ENCODE measurements around the gene PPARD. TPM values are rescaled to one million over a fixed set of nuclear protein-coding genes. Genes with fewer than 3 reads are reported as not detected.
A peak's percentile ranks its signal among the peaks of the same experiment; 100 is the strongest.

Gene PPARD
- total and polyA plus RNA-seq, 2 of the 13 experiments (the other 11 are each of a cell fraction or from before 2014, with no cell fraction given), result 6.1 to 13.3 TPM

DNA sequence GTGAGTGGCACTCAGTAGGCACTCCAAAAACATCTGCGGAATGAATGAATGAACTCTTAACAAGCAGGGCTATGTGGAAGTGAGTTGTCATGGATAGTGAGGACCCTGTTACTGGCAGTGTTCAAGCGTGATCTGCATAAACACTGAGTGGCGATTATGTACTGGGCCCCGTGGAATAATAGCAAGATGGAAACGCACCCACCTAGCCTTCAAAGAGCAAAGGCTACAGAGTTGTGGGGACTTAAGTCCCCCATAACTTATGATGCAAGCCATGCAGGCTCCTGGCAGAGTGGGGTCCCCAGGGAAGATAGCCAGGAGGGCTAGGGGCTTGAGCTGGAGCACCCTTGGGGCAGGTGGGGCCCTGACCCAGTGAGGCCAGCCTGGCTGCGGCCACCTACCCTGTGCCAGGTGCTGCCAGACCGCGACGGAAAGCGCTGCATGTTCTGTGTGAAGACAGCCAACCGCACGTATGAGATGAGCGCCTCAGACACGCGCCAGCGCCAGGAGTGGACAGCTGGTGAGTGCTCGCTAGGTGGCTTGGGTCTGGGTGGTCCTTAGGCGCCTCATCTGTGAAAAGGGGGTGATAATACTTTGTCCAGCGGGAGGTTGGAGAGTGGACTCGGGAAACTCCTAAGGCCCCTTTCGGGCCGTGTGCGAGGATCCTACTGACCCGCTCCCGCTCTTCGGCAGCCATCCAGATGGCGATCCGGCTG, 24.7 kb upstream of the PPARD start (continued):
- TF ChIP-seq ZNF34 (CRISPR knock-in tag; IDR thresholded peaks at IDR 0.05; ENCODE audit: borderline replicate concordance) (peak; percentile 78; the same call in 1 of the 2 replicates), NRL (CRISPR knock-in tag; IDR thresholded peaks at IDR 0.05; ENCODE audit: borderline replicate concordance) (peak; percentile 87; the same call in 1 of the 2 replicates), POLR2A (IDR thresholded peaks at IDR 0.05; ENCODE audit: insufficient read depth in 1 of 2, low read depth in 2 of 2, low read length in 2 of 2) (no peak), FOXO1 (CRISPR knock-in tag; IDR thresholded peaks at IDR 0.05) (no peak), HOXA7 (CRISPR knock-in tag; IDR thresholded peaks at IDR 0.05) (no peak), ZNF234 (CRISPR knock-in tag; conservative IDR thresholded peaks at IDR 0.05) (no peak), PAWR (CRISPR knock-in tag; IDR thresholded peaks at IDR 0.05; ENCODE audit: borderline replicate concordance) (peak; percentile 66; the same call in 1 of the 2 replicates), ELF3 (CRISPR knock-in tag; IDR thresholded peaks at IDR 0.05) (no peak), ZNF44 (CRISPR knock-in tag; IDR thresholded peaks at IDR 0.05) (no peak), GPN1 (CRISPR knock-in tag; IDR thresholded peaks at IDR 0.05; ENCODE audit: borderline replicate concordance) (no peak), SP140L (CRISPR knock-in tag; IDR thresholded peaks at IDR 0.05; ENCODE audit: borderline replicate concordance) (0 out of 2 replicates have a peak, but pooled peaks have one; percentile 25), ZNF549 (CRISPR knock-in tag; IDR thresholded peaks at IDR 0.05) (no peak), MTF1 (CRISPR knock-in tag; IDR thresholded peaks at IDR 0.05) (no peak), KMT2A (CRISPR knock-in tag; IDR thresholded peaks at IDR 0.05) (no peak), ZFP37 (CRISPR knock-in tag; IDR thresholded peaks at IDR 0.05; ENCODE audit: borderline replicate concordance) (no peak), ZNF530 (CRISPR knock-in tag; IDR thresholded peaks at IDR 0.05; ENCODE audit: low read depth) (no peak), MBNL3 (CRISPR knock-in tag; conservative IDR thresholded peaks at IDR 0.05) (no peak), ZNF878 (CRISPR knock-in tag; IDR thresholded peaks at IDR 0.05) (no peak), FOXA1 (IDR thresholded peaks at IDR 0.05) (no peak), FOXA1 (CRISPR knock-in tag; IDR thresholded peaks at IDR 0.05) (no peak), MAFF (IDR thresholded peaks at IDR 0.05; ENCODE audit: low read depth, low read length) (no peak), FOXM1 (CRISPR knock-in tag; IDR thresholded peaks at IDR 0.05) (no peak), WIZ (CRISPR knock-in tag; IDR thresholded peaks at IDR 0.05) (no peak), HNF4G (IDR thresholded peaks at IDR 0.05; ENCODE audit: borderline replicate concordance, low read depth, low read length) (no peak), HNF4G (CRISPR knock-in tag; IDR thresholded peaks at IDR 0.05; ENCODE audit: borderline replicate concordance, low read depth) (no peak), ZNF296 (CRISPR knock-in tag; conservative IDR thresholded peaks at IDR 0.05) (0 out of 2 replicates have a peak, but pooled peaks have one; percentile 65), CENPT (CRISPR knock-in tag; IDR thresholded peaks at IDR 0.05; ENCODE audit: low read depth) (peak; percentile 46; the same call in 1 of the 2 replicates)
- TF ChIP-seq, protein P1, sequence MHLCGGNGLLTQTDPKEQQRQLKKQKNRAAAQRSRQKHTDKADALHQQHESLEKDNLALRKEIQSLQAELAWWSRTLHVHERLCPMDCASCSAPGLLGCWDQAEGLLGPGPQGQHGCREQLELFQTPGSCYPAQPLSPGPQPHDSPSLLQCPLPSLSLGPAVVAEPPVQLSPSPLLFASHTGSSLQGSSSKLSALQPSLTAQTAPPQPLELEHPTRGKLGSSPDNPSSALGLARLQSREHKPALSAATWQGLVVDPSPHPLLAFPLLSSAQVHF (CRISPR knock-in tag; IDR thresholded peaks at IDR 0.05), result 0 out of 2 replicates have a peak, but pooled peaks have one; percentile 17
- TF ChIP-seq, protein P2, sequence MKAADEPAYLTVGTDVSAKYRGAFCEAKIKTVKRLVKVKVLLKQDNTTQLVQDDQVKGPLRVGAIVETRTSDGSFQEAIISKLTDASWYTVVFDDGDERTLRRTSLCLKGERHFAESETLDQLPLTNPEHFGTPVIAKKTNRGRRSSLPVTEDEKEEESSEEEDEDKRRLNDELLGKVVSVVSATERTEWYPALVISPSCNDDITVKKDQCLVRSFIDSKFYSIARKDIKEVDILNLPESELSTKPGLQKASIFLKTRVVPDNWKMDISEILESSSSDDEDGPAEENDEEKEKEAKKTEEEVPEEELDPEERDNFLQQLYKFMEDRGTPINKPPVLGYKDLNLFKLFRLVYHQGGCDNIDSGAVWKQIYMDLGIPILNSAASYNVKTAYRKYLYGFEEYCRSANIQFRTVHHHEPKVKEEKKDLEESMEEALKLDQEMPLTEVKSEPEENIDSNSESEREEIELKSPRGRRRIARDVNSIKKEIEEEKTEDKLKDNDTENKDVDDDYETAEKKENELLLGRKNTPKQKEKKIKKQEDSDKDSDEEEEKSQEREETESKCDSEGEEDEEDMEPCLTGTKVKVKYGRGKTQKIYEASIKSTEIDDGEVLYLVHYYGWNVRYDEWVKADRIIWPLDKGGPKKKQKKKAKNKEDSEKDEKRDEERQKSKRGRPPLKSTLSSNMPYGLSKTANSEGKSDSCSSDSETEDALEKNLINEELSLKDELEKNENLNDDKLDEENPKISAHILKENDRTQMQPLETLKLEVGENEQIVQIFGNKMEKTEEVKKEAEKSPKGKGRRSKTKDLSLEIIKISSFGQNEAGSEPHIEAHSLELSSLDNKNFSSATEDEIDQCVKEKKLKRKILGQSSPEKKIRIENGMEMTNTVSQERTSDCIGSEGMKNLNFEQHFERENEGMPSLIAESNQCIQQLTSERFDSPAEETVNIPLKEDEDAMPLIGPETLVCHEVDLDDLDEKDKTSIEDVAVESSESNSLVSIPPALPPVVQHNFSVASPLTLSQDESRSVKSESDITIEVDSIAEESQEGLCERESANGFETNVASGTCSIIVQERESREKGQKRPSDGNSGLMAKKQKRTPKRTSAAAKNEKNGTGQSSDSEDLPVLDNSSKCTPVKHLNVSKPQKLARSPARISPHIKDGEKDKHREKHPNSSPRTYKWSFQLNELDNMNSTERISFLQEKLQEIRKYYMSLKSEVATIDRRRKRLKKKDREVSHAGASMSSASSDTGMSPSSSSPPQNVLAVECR (CRISPR knock-in tag; IDR thresholded peaks at IDR 0.05; ENCODE audit: borderline replicate concordance), result no peak

Measured in HepG2 (cell line).